PFSK-1 (cell line): ENCODE measurements around the gene PRRG1.

Experiments used
- FOXP2 ChIP-seq: optimal IDR thresholded peaks from 2 replicates; pipeline ENCODE3; 2011; ENCODE audit warnings: borderline replicate concordance, control low read depth, inconsistent platforms; ENCODE audit not compliant: insufficient read depth; ENCODE audit errors: extremely low read length, extremely low read depth
- POLR2AphosphoS5 ChIP-seq: IDR thresholded peaks from 2 replicates; pipeline ENCODE4 v1.6.1; 2012; ENCODE audit warnings: low read depth, mild to moderate bottlenecking, control low read depth, low read length, moderate library complexity
- REST ChIP-seq, 2 experiments: IDR thresholded peaks; 2 replicates each; pipeline versions ENCODE4 v1.6.1 to v1.8.0; 2011 to 2012; ENCODE audit warnings: low read depth in 2 of 2, low read length in 2 of 2, control low read depth in 1 of 2, inconsistent platforms in 1 of 2, mild to moderate bottlenecking in 1 of 2, moderate library complexity in 1 of 2; ENCODE audit not compliant: insufficient read depth in 1 of 2
- SIN3A ChIP-seq: IDR thresholded peaks from 2 replicates; pipeline ENCODE4 v1.6.1; 2012; ENCODE audit warnings: mild to moderate bottlenecking, low read length, moderate library complexity, borderline replicate concordance; ENCODE audit not compliant: insufficient read depth
- TAF1 ChIP-seq: IDR thresholded peaks from 2 replicates; pipeline ENCODE4 v1.6.1; 2012; ENCODE audit warnings: low read length, control low read depth, borderline replicate concordance; ENCODE audit not compliant: insufficient read depth

- TF ChIP-seq REST (IDR thresholded peaks at IDR 0.05; ENCODE audit: insufficient read depth in 1 of 2, low read depth in 2 of 2, low read length in 2 of 2): no peak
- no peak for TF ChIP-seq TAF1
- no peak for TF ChIP-seq POLR2AphosphoS5
- TF ChIP-seq FOXP2: no peak
- no peak for TF ChIP-seq SIN3A
Measured at GRCh38 chrX:37491686-37492085, 142.5 kb downstream of the PRRG1 start.
